GM12878 (cell line): ENCODE results near the gene TMEM132C.

ENCODE experiments used
- POLR2A ChIP-seq: IDR thresholded peaks from 2 replicates; pipeline ENCODE4 v1.6.1; 2011; ENCODE audit warnings: low read depth, mild to moderate bottlenecking, low read length
- ZNF274 ChIP-seq: IDR thresholded peaks from one replicate; pipeline ENCODE4 v1.8.0; 2011; ENCODE audit not compliant: insufficient read length, insufficient read depth
- TF ChIP-seq, protein P1 (sequence below): IDR thresholded peaks from 2 replicates; pipeline ENCODE4 v1.6.1; 2011; ENCODE audit warnings: borderline replicate concordance, low read depth, mild to moderate bottlenecking, moderate library complexity, low read length; ENCODE audit not compliant: insufficient read depth, poor library complexity, severe bottlenecking

DNA sequence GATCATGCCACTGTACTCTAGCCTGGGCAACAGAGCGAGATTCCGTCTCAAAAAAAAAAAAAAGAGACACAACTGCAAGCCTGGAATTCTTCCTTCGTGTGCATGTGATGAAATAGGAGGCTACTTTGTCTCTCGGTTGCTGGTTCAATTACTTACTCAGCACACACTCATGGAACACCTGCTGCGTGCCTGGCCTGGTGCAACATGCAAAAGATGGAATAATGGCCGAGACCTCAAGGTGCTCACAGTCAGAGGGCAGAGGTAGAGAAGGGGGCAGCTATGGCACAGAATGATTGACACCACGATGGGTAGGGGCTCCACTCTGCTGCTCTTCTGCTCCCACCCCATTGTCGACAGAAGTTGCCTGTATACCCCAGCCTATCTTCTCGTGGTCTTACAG lies 444.5 kb downstream of the TMEM132C start:
- TF ChIP-seq POLR2A: no peak
- TF ChIP-seq, protein P1, sequence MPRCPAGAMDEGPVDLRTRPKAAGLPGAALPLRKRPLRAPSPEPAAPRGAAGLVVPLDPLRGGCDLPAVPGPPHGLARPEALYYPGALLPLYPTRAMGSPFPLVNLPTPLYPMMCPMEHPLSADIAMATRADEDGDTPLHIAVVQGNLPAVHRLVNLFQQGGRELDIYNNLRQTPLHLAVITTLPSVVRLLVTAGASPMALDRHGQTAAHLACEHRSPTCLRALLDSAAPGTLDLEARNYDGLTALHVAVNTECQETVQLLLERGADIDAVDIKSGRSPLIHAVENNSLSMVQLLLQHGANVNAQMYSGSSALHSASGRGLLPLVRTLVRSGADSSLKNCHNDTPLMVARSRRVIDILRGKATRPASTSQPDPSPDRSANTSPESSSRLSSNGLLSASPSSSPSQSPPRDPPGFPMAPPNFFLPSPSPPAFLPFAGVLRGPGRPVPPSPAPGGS: no peak
- TF ChIP-seq ZNF274: no peak
